Suppressor macrophage treated with lipopolysaccharide for 1 hour (primary cell): ENCODE measurements around the gene ZNF212.
"Not testable (repeated sequence)": the region's sequence is repeated elsewhere in the genome, so short reads cannot be mapped to it uniquely, and the experiment has no call there.

Experiments used
- DNase-seq, 3 donors: peaks; one replicate each; pipeline ENCODE4 v3.0.0-alpha.2; 2020 to 2022

The ZNF212 gene

GRCh38 chr7:149220534-149220933 lies 18.9 kb upstream of the ZNF212 start:
- no peak for DNase-seq

- no peak for DNase-seq
These were observed 16.3 kb upstream of the ZNF212 start for GRCh38 chr7:149223176-149223575.

GRCh38 chr7:149223761-149224160 lies 15.7 kb upstream of the ZNF212 start:
- no peak for DNase-seq

- no peak for DNase-seq
These were observed 15.1 kb upstream of the ZNF212 start for GRCh38 chr7:149224352-149224751.

- no peak for DNase-seq
These were observed 14.3 kb upstream of the ZNF212 start for GRCh38 chr7:149225106-149225505.

- DNase-seq = no peak
These were observed 13.8 kb upstream of the ZNF212 start for GRCh38 chr7:149225656-149226055.

GRCh38 chr7:149226366-149226765 lies 13.1 kb upstream of the ZNF212 start:
- not testable (repeated sequence) for DNase-seq

- no peak for DNase-seq
These were observed 12.5 kb upstream of the ZNF212 start for GRCh38 chr7:149226840-149227494.

- DNase-seq = no peak
These were observed 10.5 kb upstream of the ZNF212 start for GRCh38 chr7:149228831-149229471.

- DNase-seq = no peak
These were observed 9.9 kb upstream of the ZNF212 start for GRCh38 chr7:149229526-149229925.

GRCh38 chr7:149232362-149232761 lies 7.1 kb upstream of the ZNF212 start:
- no peak for DNase-seq

GRCh38 chr7:149233655-149234204 lies 5.7 kb upstream of the ZNF212 start:
- DNase-seq = not testable (repeated sequence)

- no peak for DNase-seq
These were observed 1.9 kb upstream of the ZNF212 start for GRCh38 chr7:149237502-149237901.

GRCh38 chr7:149238051-149238450 lies 1.4 kb upstream of the ZNF212 start:
- no peak for DNase-seq

- DNase-seq = no peak
These were observed 1.2 kb downstream of the ZNF212 start for GRCh38 chr7:149240637-149241036.

GRCh38 chr7:149241696-149242095 lies 2.2 kb downstream of the ZNF212 start:
- no peak for DNase-seq

- DNase-seq = peak; percentile 28 to 53 (median 34)
These were observed 5.8 kb downstream of the ZNF212 start for GRCh38 chr7:149245244-149245643.

- DNase-seq = no peak
These were observed 6.3 kb downstream of the ZNF212 start for GRCh38 chr7:149245744-149246143.

GRCh38 chr7:149248777-149249176 lies 9.3 kb downstream of the ZNF212 start:
- no peak for DNase-seq

- not testable (repeated sequence) for DNase-seq
These were observed 10.7 kb downstream of the ZNF212 start for GRCh38 chr7:149250151-149250550.

- DNase-seq = not testable (repeated sequence)
These were observed 12.1 kb downstream of the ZNF212 start for GRCh38 chr7:149251518-149251917.

- no peak for DNase-seq
These were observed 12.9 kb downstream of the ZNF212 start for GRCh38 chr7:149252378-149252777.

- no peak for DNase-seq
These were observed 14.2 kb downstream of the ZNF212 start for GRCh38 chr7:149253665-149254064.

GRCh38 chr7:149254181-149254858 lies 14.9 kb downstream of the ZNF212 start:
- DNase-seq = no peak
